GM12875 (cell line): Measurements from ENCODE around the gene TDG.

Experiments used
- H3K4me3 ChIP-seq: one replicate; pipeline ENCODE4 v1.5.1; 2011; ENCODE audit warnings: low read depth, low read length, control low read depth
- TF ChIP-seq, protein P1 (sequence below): IDR thresholded peaks from 2 replicates; pipeline ENCODE4 v1.5.1; 2011; ENCODE audit warnings: low read depth, mild to moderate bottlenecking, control low read depth, inconsistent platforms, low read length, moderate library complexity, borderline replicate concordance; ENCODE audit not compliant: insufficient read depth

The TDG gene

GRCh38 chr12:103930034-103930786 is 35.5 kb upstream of the TDG start, which contains the start of gene HSP90B1:
TSS of gene HSP90B1 (plus strand) at chr12:103930410. CDS start at chr12:103930516, 106 bp downstream.
- peak within 1 kb of the TSS; percentile 89 for H3K4me3 ChIP-seq
- TF ChIP-seq, protein P1, sequence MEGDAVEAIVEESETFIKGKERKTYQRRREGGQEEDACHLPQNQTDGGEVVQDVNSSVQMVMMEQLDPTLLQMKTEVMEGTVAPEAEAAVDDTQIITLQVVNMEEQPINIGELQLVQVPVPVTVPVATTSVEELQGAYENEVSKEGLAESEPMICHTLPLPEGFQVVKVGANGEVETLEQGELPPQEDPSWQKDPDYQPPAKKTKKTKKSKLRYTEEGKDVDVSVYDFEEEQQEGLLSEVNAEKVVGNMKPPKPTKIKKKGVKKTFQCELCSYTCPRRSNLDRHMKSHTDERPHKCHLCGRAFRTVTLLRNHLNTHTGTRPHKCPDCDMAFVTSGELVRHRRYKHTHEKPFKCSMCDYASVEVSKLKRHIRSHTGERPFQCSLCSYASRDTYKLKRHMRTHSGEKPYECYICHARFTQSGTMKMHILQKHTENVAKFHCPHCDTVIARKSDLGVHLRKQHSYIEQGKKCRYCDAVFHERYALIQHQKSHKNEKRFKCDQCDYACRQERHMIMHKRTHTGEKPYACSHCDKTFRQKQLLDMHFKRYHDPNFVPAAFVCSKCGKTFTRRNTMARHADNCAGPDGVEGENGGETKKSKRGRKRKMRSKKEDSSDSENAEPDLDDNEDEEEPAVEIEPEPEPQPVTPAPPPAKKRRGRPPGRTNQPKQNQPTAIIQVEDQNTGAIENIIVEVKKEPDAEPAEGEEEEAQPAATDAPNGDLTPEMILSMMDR: no peak

- TF ChIP-seq, protein P1: no peak
Observed at GRCh38 chr12:103930787-103931735, 34.6 kb upstream of the TDG start.

DNA sequence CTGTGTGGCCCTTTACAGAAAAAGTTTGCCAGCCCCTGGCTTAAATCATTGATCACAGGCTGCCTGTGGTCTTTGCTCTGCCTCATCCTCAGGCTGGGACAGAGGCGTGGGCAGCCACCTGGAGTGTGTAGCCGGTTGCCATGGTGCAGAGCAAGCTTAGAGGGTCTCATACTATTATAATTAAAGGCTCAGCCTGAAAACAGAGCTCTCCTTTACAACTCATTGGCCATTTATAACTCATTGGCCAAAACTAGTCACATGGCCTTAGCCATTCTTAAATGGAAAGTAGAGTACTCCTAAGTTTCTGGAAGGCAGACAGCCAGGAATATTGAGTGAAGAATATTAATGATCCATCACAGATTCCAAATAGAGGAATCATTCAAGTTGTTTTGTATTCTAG is 32.4 kb upstream of the TDG start:
- no peak overlapping the region for H3K4me3 ChIP-seq
- TF ChIP-seq, protein P1: no peak

More at GRCh38 chr12:103930787-103931735, 34.6 kb upstream of the TDG start:
- peak overlapping the region; percentile 89 for H3K4me3 ChIP-seq

- TF ChIP-seq, protein P1: no peak
- H3K4me3 ChIP-seq: no peak overlapping the region
Observed at GRCh38 chr12:103936679-103937078, 29.0 kb upstream of the TDG start.

- TF ChIP-seq, protein P1: no peak
- H3K4me3 ChIP-seq: no peak overlapping the region
Observed at GRCh38 chr12:103944964-103945363, 20.7 kb upstream of the TDG start.

- TF ChIP-seq, protein P1: no peak
Observed at GRCh38 chr12:103947871-103948555, 17.7 kb upstream of the TDG start.

More at GRCh38 chr12:103947871-103948555, 17.7 kb upstream of the TDG start:
- H3K4me3 ChIP-seq: no peak overlapping the region
